Transverse colon (tissue), 3 donors: Measurements from ENCODE around the gene NDUFS6.

Experiments used
- POLR2A ChIP-seq: fragments of 450-650 bp; IDR thresholded peaks from one replicate; pipeline ENCODE4 v1.6.1; 2016; ENCODE audit warnings: antibody characterized with exemption, mild to moderate bottlenecking, moderate library complexity
- TF ChIP-seq, protein P1 (sequence below), 5 experiments: fragments of 200-600 bp in 3 of 5; fragments of 450-650 bp in 2 of 5; sonication (generic) in 3 of 5; IDR thresholded peaks; 1 replicate in 2 of 5; 2 replicates in 3 of 5; pipeline ENCODE4 v1.5.1; 2016 to 2017; ENCODE audit warnings: antibody characterized with exemption in 5 of 5, inconsistent platforms in 3 of 5, mild to moderate bottlenecking in 2 of 5, moderate library complexity in 1 of 5

GRCh38 chr5:1759378-1759970 lies 41.7 kb upstream of the NDUFS6 start:
- no peak for TF ChIP-seq POLR2A
- TF ChIP-seq, protein P1, sequence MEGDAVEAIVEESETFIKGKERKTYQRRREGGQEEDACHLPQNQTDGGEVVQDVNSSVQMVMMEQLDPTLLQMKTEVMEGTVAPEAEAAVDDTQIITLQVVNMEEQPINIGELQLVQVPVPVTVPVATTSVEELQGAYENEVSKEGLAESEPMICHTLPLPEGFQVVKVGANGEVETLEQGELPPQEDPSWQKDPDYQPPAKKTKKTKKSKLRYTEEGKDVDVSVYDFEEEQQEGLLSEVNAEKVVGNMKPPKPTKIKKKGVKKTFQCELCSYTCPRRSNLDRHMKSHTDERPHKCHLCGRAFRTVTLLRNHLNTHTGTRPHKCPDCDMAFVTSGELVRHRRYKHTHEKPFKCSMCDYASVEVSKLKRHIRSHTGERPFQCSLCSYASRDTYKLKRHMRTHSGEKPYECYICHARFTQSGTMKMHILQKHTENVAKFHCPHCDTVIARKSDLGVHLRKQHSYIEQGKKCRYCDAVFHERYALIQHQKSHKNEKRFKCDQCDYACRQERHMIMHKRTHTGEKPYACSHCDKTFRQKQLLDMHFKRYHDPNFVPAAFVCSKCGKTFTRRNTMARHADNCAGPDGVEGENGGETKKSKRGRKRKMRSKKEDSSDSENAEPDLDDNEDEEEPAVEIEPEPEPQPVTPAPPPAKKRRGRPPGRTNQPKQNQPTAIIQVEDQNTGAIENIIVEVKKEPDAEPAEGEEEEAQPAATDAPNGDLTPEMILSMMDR (IDR thresholded peaks at IDR 0.05): no peak
